Testis (tissue), 3 donors: ENCODE data around the gene FANCE. TPM values are rescaled to one million over a fixed set of nuclear protein-coding genes. Genes with fewer than 3 reads are reported as not detected.

Experiments
- DNase-seq: peaks from one replicate; pipeline ENCODE4 v3.0.0-alpha.2; 2019
- H3K27ac ChIP-seq, 2 donors: fragments of 200-600 bp; sonication (generic); one replicate each; pipeline ENCODE4 v1.5.1; 2019
- H3K27me3 ChIP-seq: fragments of 200-600 bp; sonication (generic); one replicate; pipeline ENCODE4 v1.5.1; 2019
- H3K36me3 ChIP-seq: fragments of 200-600 bp; sonication (generic); one replicate; pipeline ENCODE4 v1.5.1; 2017; ENCODE audit warnings: low read depth; ENCODE audit errors: missing control alignments
- H3K4me1 ChIP-seq: fragments of 200-600 bp; sonication (generic); one replicate; pipeline ENCODE4 v1.5.1; 2019
- H3K4me3 ChIP-seq, 2 donors: fragments of 200-600 bp; sonication (generic); one replicate each; pipeline ENCODE4 v1.5.1; 2017 to 2019
- H3K9me3 ChIP-seq: fragments of 200-600 bp; sonication (generic); one replicate; pipeline ENCODE4 v1.5.1; 2017
- CTCF ChIP-seq, 3 experiments: fragments of 450-650 bp in 2 of 3; fragments of 200-600 bp in 1 of 3; sonication (generic) in 1 of 3; IDR thresholded peaks; one replicate each; pipeline ENCODE4 v1.5.1; 2016 to 2019; ENCODE audit warnings: antibody characterized with exemption in 3 of 3, mild to moderate bottlenecking in 2 of 3, moderate library complexity in 1 of 3
- POLR2A ChIP-seq: fragments of 450-650 bp; IDR thresholded peaks from one replicate; pipeline ENCODE4 v1.6.1; 2017; ENCODE audit warnings: antibody characterized with exemption, mild to moderate bottlenecking, moderate library complexity
- WGBS, 2 donors: methylation state at CpG; one replicate each; pipeline ENCODE4 v1.1.5; 2018; 5-methylcytosine and 5-hydroxymethylcytosine counted together
- intact Hi-C: fragments of 100-400 bp; cut with DNase I; formaldehyde crosslinking; loops from one replicate; pipeline ENCODE4 v1.15.1; 2023; ENCODE audit warnings: low total_unique reads
- polyA plus RNA-seq: library from polyadenylated mRNA; stranded (reverse); fragments of 350-450 nt; fragmentation: Illumina TruSeq; extraction: RNeasy Lipid Tissue Mini Kit (QIAGEN cat#74804); gene quantifications from one replicate; pipeline ENCODE4 v1.2.3, GENCODE V29; 2014; ENCODE audit warnings: low read depth, low replicate concordance; ENCODE audit not compliant: insufficient read depth
- total RNA-seq, 2 donors: library from RNA; depleted of rRNA; stranded (reverse); fragments of >200 nt; gene quantifications; one replicate each; pipeline ENCODE4 v1.2.3, GENCODE V29; 2016

Gene FANCE
- total and polyA plus RNA-seq, 3 donors from 2014 or later = 14.1 to 18.0 (median 15.0) TPM

DNA sequence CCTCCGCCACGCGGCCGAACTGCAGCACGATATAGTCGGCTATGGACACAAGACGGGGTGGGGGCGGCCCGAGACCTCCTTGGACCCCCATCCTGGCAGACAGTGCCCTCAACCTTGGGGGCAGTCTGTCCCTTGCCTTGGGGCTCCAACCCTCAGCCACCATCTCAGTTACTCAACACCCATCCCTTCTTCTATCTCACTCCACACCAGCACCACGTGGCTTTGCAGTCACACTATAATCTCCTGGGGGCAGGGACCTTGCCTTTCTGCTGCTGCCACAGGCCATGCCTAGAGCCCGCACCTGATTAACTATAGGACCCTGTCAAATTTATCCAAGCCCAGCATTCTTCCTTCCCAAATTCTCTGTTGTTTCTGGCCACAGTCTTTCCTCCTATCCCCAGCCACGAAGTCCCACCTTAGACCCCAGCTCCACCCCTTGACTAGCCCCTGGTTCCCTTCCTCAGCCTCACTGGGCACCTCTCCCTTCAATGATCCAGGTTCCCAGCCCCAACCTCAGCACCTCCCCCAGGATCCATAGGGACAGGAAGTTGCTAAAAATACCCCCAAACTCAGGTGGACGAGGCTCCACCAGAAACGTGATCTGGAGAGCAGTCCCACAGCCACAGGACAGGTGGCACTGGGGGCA, 46.4 kb downstream of the FANCE start:
- no peak for DNase-seq
- Histone ChIP-seq H3K27ac (no peak overlapping the region), H3K27me3 (no peaks in the 10 kb centered on the region), H3K36me3 (no peaks in the 10 kb centered on the region), H3K4me3 (no peak overlapping the region), H3K4me1 (peaks cover 31% of the 10 kb centered on the region), H3K9me3 (no peaks in the 10 kb centered on the region)
- TF ChIP-seq CTCF (IDR thresholded peaks at IDR 0.05) (no peak), POLR2A (no peak)
- intact Hi-C loops = no loop called here
- WGBS, 2 donors = 47 to 59% methylated on average over 13 to 14 of the region's 14 CpGs

DNA sequence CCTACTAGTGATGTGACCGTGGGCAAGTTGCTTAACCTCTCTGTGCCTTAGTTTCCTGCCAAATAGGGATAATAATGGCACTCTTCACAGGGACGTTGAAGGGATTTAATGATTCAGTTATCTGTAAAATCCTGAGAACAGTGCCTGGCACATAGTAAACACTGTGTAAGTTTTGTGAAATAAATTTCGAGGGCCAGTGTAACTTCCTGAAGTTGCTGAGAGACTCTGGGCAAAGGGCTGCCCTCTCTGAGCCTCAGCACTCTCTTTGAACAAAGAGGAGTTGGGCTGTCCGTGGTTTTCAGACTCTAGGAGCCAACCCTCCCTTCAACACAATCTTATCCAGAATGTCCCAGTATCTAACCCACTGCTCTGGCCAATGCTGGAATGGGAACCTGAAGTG, 47.2 kb downstream of the FANCE start:
- H3K9me3 ChIP-seq = no peaks in the 10 kb centered on the region
- H3K36me3 ChIP-seq = no peaks in the 10 kb centered on the region
- no peak for DNase-seq
- WGBS, 2 donors = 86 to 92% methylated on average over 4 of the region's 4 CpGs
- intact Hi-C loops = no loop called here
- no peaks in the 10 kb centered on the region for H3K27me3 ChIP-seq
- H3K27ac ChIP-seq = no peak overlapping the region
- no peak for TF ChIP-seq POLR2A
- TF ChIP-seq CTCF (IDR thresholded peaks at IDR 0.05) = no peak
- peaks cover 23% of the 10 kb centered on the region for H3K4me1 ChIP-seq
- H3K4me3 ChIP-seq = no peak overlapping the region

DNA sequence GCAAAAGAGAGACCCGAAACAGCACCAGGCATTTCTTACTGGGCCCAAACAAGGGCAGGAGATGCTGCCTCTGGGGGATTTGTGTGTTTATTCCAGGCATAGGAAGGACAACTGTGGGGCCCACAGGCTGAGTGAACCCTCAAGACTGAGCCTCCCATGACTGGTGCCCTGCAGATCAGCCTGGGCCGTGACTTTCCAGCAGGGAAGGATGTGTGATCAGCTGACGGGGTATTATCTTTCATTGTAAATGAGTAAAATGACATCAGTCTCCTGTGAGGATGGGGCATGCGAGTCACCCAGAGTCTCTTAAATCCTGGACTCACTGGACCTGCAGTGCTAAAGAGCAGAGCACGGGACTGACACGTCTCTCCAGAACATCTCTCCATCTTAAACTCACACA, 48.6 kb downstream of the FANCE start:
- Histone ChIP-seq H3K27me3 (no peaks in the 10 kb centered on the region), H3K36me3 (no peaks in the 10 kb centered on the region), H3K4me3 (no peak overlapping the region), H3K27ac (no peak overlapping the region), H3K4me1 (peaks cover 11% of the 10 kb centered on the region), H3K9me3 (no peaks in the 10 kb centered on the region)
- no peak for DNase-seq
- WGBS, 2 donors = 83 to 85% methylated on average over 6 of the region's 6 CpGs
- intact Hi-C loops = no loop called here
- TF ChIP-seq POLR2A = no peak

- DNase-seq = no peak
- 88 to 91% methylated on average over 2 of the region's 2 CpGs for WGBS, 2 donors
- no peak for TF ChIP-seq POLR2A
- TF ChIP-seq CTCF (IDR thresholded peaks at IDR 0.05) = no peak
- no peaks in the 10 kb centered on the region for H3K9me3 ChIP-seq
- no peak overlapping the region for H3K27ac ChIP-seq
- H3K36me3 ChIP-seq = no peaks in the 10 kb centered on the region
- H3K4me3 ChIP-seq = no peak overlapping the region
- no peaks in the 10 kb centered on the region for H3K27me3 ChIP-seq
- H3K4me1 ChIP-seq = peaks cover 8% of the 10 kb centered on the region
- intact Hi-C loops = no loop called here
These were observed 49.6 kb downstream of the FANCE start for GRCh38 chr6:35501784-35502183.

DNA sequence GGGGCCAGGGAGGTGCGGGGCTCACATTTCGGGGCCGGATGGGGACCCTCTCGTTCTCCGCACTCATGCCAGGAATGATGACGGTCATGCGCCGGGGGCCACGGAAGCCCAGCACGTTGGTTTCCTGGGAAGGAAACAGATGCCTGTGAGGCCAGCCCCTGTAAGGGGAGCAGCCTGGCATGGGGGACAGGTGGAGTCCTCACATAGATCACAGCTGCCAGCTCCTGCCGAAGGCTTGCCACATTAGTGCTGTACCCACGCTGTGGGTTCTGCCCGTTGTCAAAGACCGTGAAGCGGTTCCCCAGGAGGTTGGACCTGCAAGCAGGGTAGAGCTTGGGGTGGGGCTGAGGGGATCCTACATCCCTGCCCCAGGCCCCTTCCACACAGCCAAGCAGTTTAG, 51.4 kb downstream of the FANCE start:
- H3K27ac ChIP-seq = no peak overlapping the region
- TF ChIP-seq CTCF (IDR thresholded peaks at IDR 0.05) = no peak
- TF ChIP-seq POLR2A = no peak
- H3K36me3 ChIP-seq = no peaks in the 10 kb centered on the region
- H3K27me3 ChIP-seq = no peaks in the 10 kb centered on the region
- intact Hi-C loops = no loop called here
- no peak for DNase-seq
- no peaks in the 10 kb centered on the region for H3K9me3 ChIP-seq
- no peak overlapping the region for H3K4me3 ChIP-seq
- H3K4me1 ChIP-seq = no peaks in the 10 kb centered on the region
- 79 to 91% methylated on average over 12 to 15 of the region's 15 CpGs for WGBS, 2 donors
